Loucy (cell line): ENCODE results near the gene CEP164.

Experiments used
- EZH2phosphoT487 ChIP-seq: fragments of 200-600 bp; IDR thresholded peaks from 2 replicates; pipeline ENCODE4 v1.6.1; 2018; ENCODE audit warnings: antibody characterized with exemption, mild to moderate bottlenecking, moderate library complexity, borderline replicate concordance
- TF ChIP-seq, protein P1 (sequence below): fragments of 200-600 bp; sonication (generic); conservative IDR thresholded peaks from 2 replicates; pipeline ENCODE4 v1.5.1; 2014; ENCODE audit warnings: mild to moderate bottlenecking, antibody characterized with exemption, low read length

DNA sequence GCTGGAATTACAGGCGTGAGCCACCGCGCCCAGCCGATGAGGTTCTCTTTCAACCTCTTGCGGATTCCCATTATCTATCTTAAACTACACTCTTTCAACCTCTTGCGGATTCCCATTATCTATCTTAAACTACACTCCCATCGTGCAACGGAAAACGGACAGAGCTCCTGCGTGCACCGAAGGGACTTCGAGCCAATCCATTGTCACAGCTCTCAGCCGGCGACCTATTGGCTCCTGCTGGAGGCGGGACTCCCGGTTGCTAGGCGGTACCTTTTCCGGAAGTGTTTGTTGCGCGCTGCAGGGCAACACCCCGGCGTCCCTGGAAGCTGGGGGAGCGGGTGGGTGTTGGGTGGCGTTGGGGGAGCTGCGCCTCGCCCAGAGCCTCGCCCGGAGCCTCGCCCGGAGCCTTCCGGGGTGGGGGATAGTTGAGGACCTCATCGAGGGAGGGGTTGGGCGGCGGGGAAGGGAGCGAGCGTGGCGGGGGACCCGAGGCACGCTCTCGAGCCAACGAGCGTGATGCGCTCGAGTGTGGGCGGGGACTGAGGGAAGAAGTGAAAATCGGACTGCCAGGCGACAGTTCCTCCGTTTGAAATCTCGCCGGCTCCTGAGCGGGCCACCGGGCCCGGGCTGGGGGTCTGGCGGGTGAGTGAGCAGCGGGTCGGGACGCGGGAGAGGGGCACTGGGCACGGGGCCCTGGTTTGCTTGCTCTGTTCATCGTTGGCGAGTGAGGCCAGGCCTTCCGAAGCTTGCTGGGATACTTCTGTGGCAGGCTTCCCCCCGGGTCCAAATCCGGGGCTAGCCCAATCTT, at the start of gene CEP164:
- TF ChIP-seq, protein P1, sequence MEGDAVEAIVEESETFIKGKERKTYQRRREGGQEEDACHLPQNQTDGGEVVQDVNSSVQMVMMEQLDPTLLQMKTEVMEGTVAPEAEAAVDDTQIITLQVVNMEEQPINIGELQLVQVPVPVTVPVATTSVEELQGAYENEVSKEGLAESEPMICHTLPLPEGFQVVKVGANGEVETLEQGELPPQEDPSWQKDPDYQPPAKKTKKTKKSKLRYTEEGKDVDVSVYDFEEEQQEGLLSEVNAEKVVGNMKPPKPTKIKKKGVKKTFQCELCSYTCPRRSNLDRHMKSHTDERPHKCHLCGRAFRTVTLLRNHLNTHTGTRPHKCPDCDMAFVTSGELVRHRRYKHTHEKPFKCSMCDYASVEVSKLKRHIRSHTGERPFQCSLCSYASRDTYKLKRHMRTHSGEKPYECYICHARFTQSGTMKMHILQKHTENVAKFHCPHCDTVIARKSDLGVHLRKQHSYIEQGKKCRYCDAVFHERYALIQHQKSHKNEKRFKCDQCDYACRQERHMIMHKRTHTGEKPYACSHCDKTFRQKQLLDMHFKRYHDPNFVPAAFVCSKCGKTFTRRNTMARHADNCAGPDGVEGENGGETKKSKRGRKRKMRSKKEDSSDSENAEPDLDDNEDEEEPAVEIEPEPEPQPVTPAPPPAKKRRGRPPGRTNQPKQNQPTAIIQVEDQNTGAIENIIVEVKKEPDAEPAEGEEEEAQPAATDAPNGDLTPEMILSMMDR, result no peak
- no peak for TF ChIP-seq EZH2phosphoT487
